GM12892 (cell line): ENCODE measurements around the gene MYH16.

ENCODE experiments used
- POLR2A ChIP-seq: IDR thresholded peaks from 2 replicates; pipeline ENCODE4 v1.6.1; 2011; ENCODE audit warnings: low read depth, low read length, control low read depth
- POLR2AphosphoS5 ChIP-seq: IDR thresholded peaks from 2 replicates; pipeline ENCODE4 v1.6.1; 2011; ENCODE audit warnings: low read depth, low read length, control low read depth
- TAF1 ChIP-seq: IDR thresholded peaks from 2 replicates; pipeline ENCODE4 v1.6.1; 2011; ENCODE audit warnings: low read depth, mild to moderate bottlenecking, control low read depth, low read length, borderline replicate concordance

GRCh38 chr7:99234185-99234584, 38.5 kb upstream of the MYH16 start:
- TF ChIP-seq POLR2A (no peak), POLR2AphosphoS5 (no peak), TAF1 (no peak)
